HEK293T (cell line): Measurements from ENCODE around the gene TMEM72.
A peak's percentile ranks its signal among the peaks of the same experiment; 100 is the strongest.

Experiments used
- CTCF ChIA-PET: fragments of 350-600 bp; formaldehyde crosslinking; extraction: SDS; loops from one replicate; lab custom pipeline; 2021; ENCODE audit warnings: antibody characterized with exemption, inconsistent platforms; lab: Yijun Ruan, JAX
- POLR2A ChIA-PET: fragments of 350-600 bp; formaldehyde crosslinking; extraction: SDS; loops from one replicate; lab custom pipeline; 2020; ENCODE audit warnings: antibody characterized with exemption, inconsistent platforms; lab: Yijun Ruan, JAX
- DNase-seq: peaks from one replicate; pipeline ENCODE4 v3.0.0; 2012; ENCODE audit warnings: mixed read lengths; ENCODE audit errors: extremely low spot score
- ARNT ChIP-seq: fragments of 450-650 bp; IDR thresholded peaks from 2 replicates; pipeline ENCODE4 v1.6.1; 2017; ENCODE audit warnings: mild to moderate bottlenecking
- BHLHE40 ChIP-seq: fragments of 450-650 bp; IDR thresholded peaks from 2 replicates; pipeline ENCODE4 v1.6.1; 2016; ENCODE audit warnings: mild to moderate bottlenecking, moderate library complexity, borderline replicate concordance
- CTBP1 ChIP-seq: fragments of 450-650 bp; IDR thresholded peaks from 2 replicates; pipeline ENCODE4 v1.6.1; 2016; ENCODE audit warnings: borderline replicate concordance
- ELF4 ChIP-seq: fragments of 450-650 bp; IDR thresholded peaks from 2 replicates; pipeline ENCODE4 v1.6.1; 2017; ENCODE audit warnings: antibody characterized with exemption
- FOXA1 ChIP-seq: fragments of 450-650 bp; IDR thresholded peaks from 2 replicates; pipeline ENCODE4 v1.6.1; 2016; ENCODE audit warnings: mild to moderate bottlenecking
- FOXK2 ChIP-seq: fragments of 450-650 bp; IDR thresholded peaks from 2 replicates; pipeline ENCODE4 v1.6.1; 2016; ENCODE audit warnings: mild to moderate bottlenecking
- FOXM1 ChIP-seq: fragments of 450-650 bp; IDR thresholded peaks from 2 replicates; pipeline ENCODE4 v1.6.1; 2017; ENCODE audit warnings: mild to moderate bottlenecking, borderline replicate concordance
- HDGF ChIP-seq: fragments of 450-650 bp; IDR thresholded peaks from 2 replicates; pipeline ENCODE4 v1.6.1; 2017; ENCODE audit warnings: antibody characterized with exemption, borderline replicate concordance
- L3MBTL2 ChIP-seq: fragments of 450-650 bp; conservative IDR thresholded peaks from 2 replicates; pipeline ENCODE4 v1.6.1; 2016; ENCODE audit warnings: mild to moderate bottlenecking
- LEF1 ChIP-seq: fragments of 450-650 bp; IDR thresholded peaks from 2 replicates; pipeline ENCODE4 v1.6.1; 2017; ENCODE audit warnings: mild to moderate bottlenecking, borderline replicate concordance
- NFRKB ChIP-seq: fragments of 450-650 bp; IDR thresholded peaks from 2 replicates; pipeline ENCODE4 v1.6.1; 2016; ENCODE audit warnings: mild to moderate bottlenecking, moderate library complexity
- SP1 ChIP-seq: fragments of 450-650 bp; IDR thresholded peaks from 2 replicates; pipeline ENCODE4 v1.6.1; 2017
- SUZ12 ChIP-seq: fragments of 450-650 bp; IDR thresholded peaks from 2 replicates; pipeline ENCODE4 v1.6.1; 2016; ENCODE audit warnings: mild to moderate bottlenecking
- TARDBP ChIP-seq: fragments of 450-650 bp; IDR thresholded peaks from 2 replicates; pipeline ENCODE4 v1.6.1; 2016
- ZNF384 ChIP-seq: fragments of 450-650 bp; IDR thresholded peaks from 2 replicates; pipeline ENCODE4 v1.6.1; 2016
- TF ChIP-seq, protein P1 (sequence below): fragments of 450-650 bp; IDR thresholded peaks from 2 replicates; pipeline ENCODE4 v1.6.1; 2016

Gene TMEM72

GRCh38 chr10:44916429-44916828, 5.3 kb downstream of the TMEM72 start:
- DNase-seq, result no peak
- TF ChIP-seq FOXK2 (no peak), ARNT (no peak), CTBP1 (no peak), TARDBP (no peak), FOXA1 (no peak), ELF4 (no peak), NFRKB (no peak)
- TF ChIP-seq, protein P1, sequence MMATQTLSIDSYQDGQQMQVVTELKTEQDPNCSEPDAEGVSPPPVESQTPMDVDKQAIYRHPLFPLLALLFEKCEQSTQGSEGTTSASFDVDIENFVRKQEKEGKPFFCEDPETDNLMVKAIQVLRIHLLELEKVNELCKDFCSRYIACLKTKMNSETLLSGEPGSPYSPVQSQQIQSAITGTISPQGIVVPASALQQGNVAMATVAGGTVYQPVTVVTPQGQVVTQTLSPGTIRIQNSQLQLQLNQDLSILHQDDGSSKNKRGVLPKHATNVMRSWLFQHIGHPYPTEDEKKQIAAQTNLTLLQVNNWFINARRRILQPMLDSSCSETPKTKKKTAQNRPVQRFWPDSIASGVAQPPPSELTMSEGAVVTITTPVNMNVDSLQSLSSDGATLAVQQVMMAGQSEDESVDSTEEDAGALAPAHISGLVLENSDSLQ, result peak; percentile 49
- ChIA-PET POLR2A (no interaction called here), CTCF (no interaction called here)

DNA sequence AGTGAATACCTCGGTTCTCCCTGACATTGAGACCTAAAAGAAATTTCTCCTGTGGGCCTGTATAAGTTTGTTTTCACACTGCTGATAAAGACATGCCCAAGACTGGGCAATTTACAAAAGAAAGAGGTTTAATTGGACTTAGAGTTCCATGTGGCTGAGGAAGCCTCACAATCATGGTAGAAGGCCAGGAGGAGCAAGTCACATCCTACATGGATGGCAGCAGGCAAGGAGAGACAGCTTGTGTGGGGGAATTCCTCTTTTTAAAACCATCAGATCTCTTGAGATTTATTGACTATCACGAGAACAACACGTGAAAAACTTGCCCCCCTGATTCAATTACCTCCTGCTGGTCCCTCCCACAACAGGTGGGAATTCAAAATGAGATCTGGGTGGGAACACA, 6.7 kb downstream of the TMEM72 start:
- no peak for DNase-seq
- TF ChIP-seq FOXM1, result no peak
- ChIA-PET POLR2A (no interaction called here), CTCF (no interaction called here)

GRCh38 chr10:44920252-44920651, 9.1 kb downstream of the TMEM72 start:
- DNase-seq, result no peak
- ChIA-PET CTCF (interaction anchor here (0.7 kb wide), 1 partner anchor 11 kb away, joined by 3 read pairs; no protein-coding TSS in a partner anchor), POLR2A (no interaction called here)
- no peak for TF ChIP-seq FOXA1

- DNase-seq, result no peak
- ChIA-PET POLR2A (interaction anchor here (0.7 kb wide), 1 partner anchor 13 kb away, joined by 3 read pairs; no protein-coding TSS in a partner anchor), CTCF (interaction anchor here (1.0 kb wide), 1 partner anchor 11 kb away, joined by 3 read pairs; no protein-coding TSS in a partner anchor)
- TF ChIP-seq L3MBTL2, result no peak
- no peak for TF ChIP-seq ZNF384
- no peak for TF ChIP-seq FOXK2
- no peak for TF ChIP-seq SUZ12
- TF ChIP-seq SP1, result no peak
- no peak for TF ChIP-seq CTBP1
- TF ChIP-seq NFRKB, result no peak
- no peak for TF ChIP-seq FOXM1
- TF ChIP-seq ARNT, result no peak
- TF ChIP-seq TARDBP, result no peak
Measured at GRCh38 chr10:44921061-44921460, 9.9 kb downstream of the TMEM72 start.

DNA sequence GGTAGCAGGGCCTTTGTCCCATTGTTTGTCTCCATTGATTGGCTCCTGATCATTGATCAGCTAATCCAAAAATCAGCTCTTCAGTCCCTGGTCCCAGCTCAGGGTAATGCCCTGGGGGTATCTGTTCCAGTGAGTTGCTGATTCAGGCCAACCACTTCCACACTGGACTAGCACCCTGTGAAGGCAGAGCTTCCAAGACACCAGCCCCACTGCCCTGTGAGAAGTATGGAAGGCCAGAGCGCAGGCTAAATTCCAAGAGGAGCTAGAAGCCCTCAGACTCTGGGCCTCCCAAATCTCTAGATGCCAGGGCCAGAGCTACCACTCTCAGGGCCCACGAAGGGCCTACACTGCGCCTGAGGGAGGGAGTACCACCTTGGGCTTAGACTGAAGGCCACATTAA, 10.4 kb downstream of the TMEM72 start:
- DNase-seq, result no peak
- TF ChIP-seq SP1, result no peak
- TF ChIP-seq TARDBP, result no peak
- TF ChIP-seq, protein P1, result no peak
- TF ChIP-seq HDGF, result no peak
- no peak for TF ChIP-seq ARNT
- no peak for TF ChIP-seq FOXK2
- TF ChIP-seq SUZ12, result no peak
- no peak for TF ChIP-seq ZNF384
- no peak for TF ChIP-seq FOXA1

DNA sequence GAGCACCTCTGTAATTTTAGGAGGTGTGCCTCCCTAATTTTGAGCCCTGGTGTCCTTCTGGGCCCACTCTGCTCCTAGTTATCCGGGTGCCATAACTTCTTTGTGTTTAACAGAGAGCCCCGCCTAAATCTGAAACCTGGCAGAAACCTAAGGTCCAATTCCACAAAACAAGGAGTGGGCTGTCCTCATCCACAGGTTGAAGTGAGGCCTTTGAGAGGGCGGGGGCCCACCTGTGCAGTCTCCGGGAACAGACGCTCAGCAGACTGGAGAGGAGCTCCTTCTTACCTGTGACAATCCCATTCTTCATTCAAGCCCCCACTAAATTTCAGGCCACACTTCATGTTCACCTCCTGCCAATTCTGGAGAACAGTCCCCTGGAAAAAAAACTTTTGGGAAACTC, 10.9 kb downstream of the TMEM72 start:
- ChIA-PET CTCF (interaction anchor here (0.6 kb wide), 1 partner anchor 64 kb away, joined by 3 read pairs; no protein-coding TSS in a partner anchor), POLR2A (no interaction called here)
- TF ChIP-seq ZNF384 (no peak), FOXA1 (no peak), ARNT (no peak), ELF4 (no peak), TARDBP (no peak), FOXK2 (no peak), SP1 (no peak), CTBP1 (no peak), L3MBTL2 (no peak), NFRKB (no peak), LEF1 (no peak), SUZ12 (no peak), FOXM1 (no peak), HDGF (no peak), BHLHE40 (no peak)
- TF ChIP-seq, protein P1, result no peak
- DNase-seq, result no peak

More for the DNA sequence above, 10.4 kb downstream of the TMEM72 start:
- POLR2A ChIA-PET, result interaction anchor here (0.7 kb wide), 1 partner anchor 13 kb away, joined by 3 read pairs; no protein-coding TSS in a partner anchor
- CTCF ChIA-PET, result interaction anchor here (0.6 to 1.0 kb wide), 2 partner anchors 11 to 63 kb away, joined by 3 read pairs; no protein-coding TSS in a partner anchor

DNA sequence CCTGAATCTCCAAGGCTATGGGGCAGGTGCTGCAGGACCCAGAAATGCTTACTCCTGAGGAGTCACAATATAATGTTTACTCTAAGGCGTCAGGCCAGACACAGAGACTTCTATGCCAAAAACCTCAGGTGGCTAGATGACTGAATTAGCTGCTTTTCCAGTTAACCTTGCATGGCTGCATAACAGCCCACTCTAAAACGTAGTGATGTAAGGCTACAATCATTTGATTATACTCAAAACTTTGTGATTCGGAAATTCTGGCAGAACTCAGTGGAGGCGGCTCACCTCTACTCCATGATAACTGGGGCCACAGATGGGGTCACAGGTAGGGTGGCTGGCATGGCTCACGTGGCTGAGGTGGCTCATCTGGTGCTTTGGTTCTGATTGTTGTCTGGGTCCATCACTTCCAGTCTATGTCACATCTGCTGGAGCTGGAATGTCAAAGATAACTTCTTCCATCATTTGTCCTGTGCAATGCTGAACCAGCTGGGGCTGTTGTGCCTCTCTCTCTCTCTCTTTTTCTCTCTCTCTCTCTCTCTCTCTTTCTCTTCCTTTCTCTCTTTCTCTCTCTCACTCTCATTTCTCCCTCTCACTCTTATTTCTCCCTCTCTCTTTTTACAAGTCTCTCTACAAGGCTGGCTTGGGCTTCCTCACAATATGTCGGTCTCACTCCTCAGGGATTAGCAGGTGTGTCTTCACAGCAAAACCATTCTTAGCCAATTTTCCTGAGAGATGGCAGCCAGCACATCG, 11.8 kb downstream of the TMEM72 start:
- POLR2A ChIA-PET, result no interaction called here
- CTCF ChIA-PET, result no interaction called here
- no peak for DNase-seq
- TF ChIP-seq L3MBTL2 (no peak), FOXK2 (no peak), FOXA1 (no peak), ELF4 (no peak), SUZ12 (no peak), BHLHE40 (no peak), CTBP1 (no peak), FOXM1 (no peak), TARDBP (no peak), ARNT (no peak), NFRKB (no peak), HDGF (no peak), SP1 (no peak), LEF1 (no peak)
- TF ChIP-seq, protein P1, result no peak
